ENCODE measurements around the gene NRXN3.

The NRXN3 gene

DNA sequence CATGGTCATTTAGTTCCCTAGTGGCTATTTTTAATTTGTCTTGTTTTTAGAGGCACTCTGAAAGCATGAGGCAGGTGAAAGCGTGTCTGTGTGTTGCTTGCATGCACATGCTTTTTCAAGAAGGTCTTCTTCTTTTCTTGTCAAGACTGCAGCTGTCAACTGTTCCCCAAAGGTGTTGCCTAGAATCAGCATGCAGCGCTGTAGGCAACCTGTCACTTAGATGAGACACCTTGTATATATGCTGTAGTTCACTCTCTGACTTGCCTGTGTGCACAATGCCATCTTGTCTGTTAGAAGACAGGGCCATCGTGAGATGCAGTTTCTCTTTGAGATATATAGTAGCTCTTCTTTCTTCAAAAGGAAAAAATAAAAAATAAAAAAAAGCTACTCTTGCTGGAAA, 1155.4 kb downstream of the NRXN3 start:
- no peak for DNase-seq (ENCODE audit: low spot score)
- Histone ChIP-seq H3K27ac (no peak overlapping the region), H3K4me3 (no peak overlapping the region)
- TF ChIP-seq CTCF (IDR thresholded peaks at IDR 0.05), result no peak

DNA sequence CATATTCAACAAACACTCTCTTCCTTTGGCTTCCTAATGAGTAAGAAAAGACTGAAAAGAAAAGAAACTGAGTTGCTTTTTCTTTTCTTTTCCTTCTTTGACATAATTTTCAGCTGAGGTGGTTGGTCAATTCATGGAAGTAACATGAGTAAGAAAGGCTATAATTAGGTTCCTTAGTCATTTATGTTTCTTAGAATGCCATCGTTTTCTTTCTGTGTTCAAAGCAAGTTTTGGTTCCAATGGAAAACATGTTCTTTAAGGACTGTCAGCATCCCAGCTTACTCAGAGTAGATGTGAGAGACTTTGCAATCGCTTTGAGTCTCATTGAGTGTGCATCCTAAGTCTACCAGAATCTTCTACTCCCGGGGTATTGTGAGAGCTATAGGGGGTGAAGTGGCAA, 1158.7 kb downstream of the NRXN3 start:
- Histone ChIP-seq H3K4me3 (no peak overlapping the region), H3K27ac (no peak overlapping the region)
- no peak for DNase-seq (ENCODE audit: low spot score)
- no peak for TF ChIP-seq CTCF (IDR thresholded peaks at IDR 0.05)

DNA sequence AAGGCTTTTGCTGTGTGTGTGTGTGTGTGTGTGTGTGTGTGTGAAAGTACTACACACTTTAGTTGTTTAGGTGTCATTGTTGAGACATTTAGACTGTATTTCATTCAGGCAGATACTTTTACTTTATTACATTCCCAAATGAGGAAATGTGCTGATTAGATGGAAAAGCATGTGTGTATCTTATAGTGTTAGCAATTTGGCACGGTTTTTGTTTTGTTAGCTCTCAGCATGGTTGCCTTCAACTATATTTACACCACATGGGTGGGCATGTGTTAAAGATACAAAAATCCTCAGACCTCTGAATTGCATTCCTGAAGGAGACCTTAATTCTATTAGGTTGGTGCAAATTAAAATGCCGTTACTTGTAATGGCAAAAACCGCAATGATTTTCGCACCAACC, 1161.7 kb downstream of the NRXN3 start:
- H3K27ac ChIP-seq, result no peak overlapping the region

GRCh38 chr14:79332504-79333197, 1162.5 kb downstream of the NRXN3 start:
- no peak overlapping the region for H3K27ac ChIP-seq
- no peak for DNase-seq (ENCODE audit: low spot score)
- no peak overlapping the region for H3K4me3 ChIP-seq
- no peak for TF ChIP-seq CTCF (IDR thresholded peaks at IDR 0.05)

More for the DNA sequence above, 1161.7 kb downstream of the NRXN3 start:
- no peak overlapping the region for H3K4me3 ChIP-seq
- no peak for DNase-seq (ENCODE audit: low spot score)
- no peak for TF ChIP-seq CTCF (IDR thresholded peaks at IDR 0.05)

DNA sequence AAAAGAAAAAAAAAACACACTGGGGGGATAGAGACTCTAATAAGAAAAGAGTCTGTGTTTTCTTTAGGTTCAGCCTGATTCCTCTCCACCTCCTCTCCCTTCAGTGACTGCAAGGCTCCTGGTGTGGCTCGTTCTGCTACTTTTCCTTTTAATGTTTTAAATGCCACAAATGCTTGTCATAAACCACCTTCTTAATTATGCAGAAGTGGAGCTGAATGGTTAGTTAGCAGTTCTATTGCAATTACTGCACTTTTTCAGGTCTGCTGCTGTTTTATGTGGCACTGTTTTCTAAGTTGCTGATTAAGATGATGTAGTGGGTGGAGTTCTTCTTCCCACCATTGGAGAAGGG, 1163.0 kb downstream of the NRXN3 start:
- Histone ChIP-seq H3K4me3 (no peak overlapping the region), H3K27ac (no peak overlapping the region)
- DNase-seq (ENCODE audit: low spot score), result no peak
- TF ChIP-seq CTCF (IDR thresholded peaks at IDR 0.05), result no peak

DNA sequence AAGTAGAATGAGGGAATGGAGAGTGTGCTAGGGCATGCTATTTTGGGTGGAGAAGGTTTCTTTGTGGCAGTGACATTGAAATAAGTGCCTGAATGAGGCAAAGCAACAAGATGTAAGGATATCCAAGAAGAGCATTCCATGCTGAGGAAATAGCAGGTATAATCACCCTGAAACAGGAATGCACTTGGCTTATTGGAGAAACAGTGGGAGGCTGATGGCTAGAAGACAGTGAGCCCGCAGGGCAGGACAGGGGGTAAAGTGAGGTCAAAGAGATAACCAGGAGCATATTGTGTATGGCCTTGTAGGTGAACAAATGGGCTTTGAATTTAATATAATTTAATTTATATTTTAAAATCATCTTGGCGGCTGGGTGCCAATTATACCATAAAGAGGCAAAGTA, 1164.1 kb downstream of the NRXN3 start:
- no peak overlapping the region for H3K4me3 ChIP-seq
- no peak for TF ChIP-seq CTCF (IDR thresholded peaks at IDR 0.05)
- H3K27ac ChIP-seq, result no peak overlapping the region
- DNase-seq (ENCODE audit: low spot score), result no peak

- DNase-seq (ENCODE audit: low spot score), result no peak
- no peak overlapping the region for H3K4me3 ChIP-seq
- H3K27ac ChIP-seq, result no peak overlapping the region
- TF ChIP-seq CTCF (IDR thresholded peaks at IDR 0.05), result no peak
Measured at GRCh38 chr14:79337761-79338160, 1167.6 kb downstream of the NRXN3 start.

Data from coronary artery (tissue), 2 donors.